ENCODE results near the gene SLIT3.

- no peak for TF ChIP-seq ELK1 (IDR thresholded peaks at IDR 0.05; ENCODE audit: low read depth, low read length)
- no peak for TF ChIP-seq MYC (IDR thresholded peaks at IDR 0.05; ENCODE audit: insufficient read depth, insufficient read length, insufficient replicate concordance, low read length, severe bottlenecking)
- TF ChIP-seq HCFC1 (IDR thresholded peaks at IDR 0.05; ENCODE audit: low read length) = no peak
- TF ChIP-seq E2F4 (IDR thresholded peaks at IDR 0.05; ENCODE audit: low read depth, low read length) = no peak
- no peak for TF ChIP-seq CTCF (IDR thresholded peaks at IDR 0.05 in 2 of 3, conservative IDR thresholded peaks at IDR 0.05 in 1 of 3; ENCODE audit: control insufficient read depth in 2 of 3, extremely low read depth in 1 of 3, insufficient read depth in 1 of 3, low read depth in 3 of 3, low read length in 3 of 3)
- TF ChIP-seq POLR2AphosphoS5 (IDR thresholded peaks at IDR 0.05; ENCODE audit: low read length) = no peak
- no peak for TF ChIP-seq CHD1 (IDR thresholded peaks at IDR 0.05; ENCODE audit: low read depth, low read length)
- no peak for TF ChIP-seq YY1 (IDR thresholded peaks at IDR 0.05; ENCODE audit: low read depth, low read length)
These were observed 57.1 kb downstream of the SLIT3 start for GRCh38 chr5:169243651-169244422.
